GM23338 (cell line): Measurements from ENCODE around the gene OSBPL5. TPM values are rescaled to one million over a fixed set of nuclear protein-coding genes. Genes with fewer than 3 reads are reported as not detected.

Experiments
- ATAC-seq: fragments of 200-7000 bp; cut with Tn5 transposase; 3 replicates; pipeline ENCODE4 v1.9.1; 2020
- DNase-seq: peaks from one replicate; pipeline ENCODE4 v3.0.0-alpha.2; 2015; ENCODE audit warnings: low spot score
- H2AFZ ChIP-seq: fragments of 200-600 bp; sonication (generic); 2 replicates; pipeline ENCODE4 v1.8.0; 2016; ENCODE audit warnings: antibody characterized with exemption, mild to moderate bottlenecking, moderate library complexity
- H3F3A ChIP-seq: fragments of 200-600 bp; sonication (generic); replicated peaks from 2 replicates; pipeline ENCODE4 v1.8.0; 2017; ENCODE audit warnings: antibody characterized with exemption, mixed run types, low read depth
- H3K27ac ChIP-seq: fragments of 200-600 bp; sonication (generic); 2 replicates; pipeline ENCODE4 v1.6.1; 2016; ENCODE audit warnings: low read depth
- H3K27me3 ChIP-seq: fragments of 200-600 bp; sonication (generic); 2 replicates; pipeline ENCODE4 v1.8.0; 2016; ENCODE audit warnings: mild to moderate bottlenecking, mixed run types, moderate library complexity; ENCODE audit not compliant: insufficient read depth
- H3K36me3 ChIP-seq: fragments of 200-600 bp; sonication (generic); 2 replicates; pipeline ENCODE4 v1.8.0; 2016; ENCODE audit warnings: mild to moderate bottlenecking; ENCODE audit not compliant: insufficient read depth
- H3K4me1 ChIP-seq: fragments of 200-600 bp; sonication (generic); 2 replicates; pipeline ENCODE4 v1.8.0; 2016; ENCODE audit warnings: mild to moderate bottlenecking, moderate library complexity; ENCODE audit not compliant: insufficient read depth
- H3K4me2 ChIP-seq: fragments of 200-600 bp; sonication (generic); 2 replicates; pipeline ENCODE4 v1.7.1; 2017; ENCODE audit warnings: mixed run types
- H3K4me3 ChIP-seq: fragments of 200-600 bp; sonication (generic); 2 replicates; pipeline ENCODE4 v1.6.1; 2016; ENCODE audit warnings: mixed run types
- H3K79me2 ChIP-seq: fragments of 200-600 bp; sonication (generic); replicated peaks from 2 replicates; pipeline ENCODE4 v1.8.0; 2017; ENCODE audit warnings: mild to moderate bottlenecking; ENCODE audit not compliant: insufficient read depth
- H3K9me2 ChIP-seq: fragments of 200-600 bp; sonication (generic); 2 replicates; pipeline ENCODE4 v1.8.0; 2017; ENCODE audit not compliant: insufficient read depth
- H4K20me1 ChIP-seq: fragments of 200-600 bp; sonication (generic); replicated peaks from 2 replicates; pipeline ENCODE4 v1.8.0; 2017; ENCODE audit warnings: mild to moderate bottlenecking; ENCODE audit not compliant: insufficient read depth
- H3K27ac Mint-ChIP-seq: 2 replicates; pipeline ENCODE4 v1.8.0; 2020; ENCODE audit warnings: inconsistent platforms, mild to moderate bottlenecking, moderate library complexity, mixed read lengths
- H3K27me3 Mint-ChIP-seq: 3 replicates; pipeline ENCODE4 v1.8.0; 2022; ENCODE audit warnings: low read depth, mild to moderate bottlenecking, moderate library complexity, mixed read lengths, inconsistent platforms; ENCODE audit not compliant: insufficient read depth, poor library complexity
- H3K36me3 Mint-ChIP-seq: 3 replicates; pipeline ENCODE4 v1.8.0; 2021; ENCODE audit warnings: low read depth, mild to moderate bottlenecking, inconsistent platforms, moderate library complexity, mixed read lengths
- H3K4me1 Mint-ChIP-seq: 3 replicates; pipeline ENCODE4 v1.8.0; 2020; ENCODE audit warnings: mild to moderate bottlenecking, inconsistent platforms, mixed read lengths
- H3K4me3 Mint-ChIP-seq: 3 replicates; pipeline ENCODE4 v1.8.0; 2021; ENCODE audit warnings: moderate library complexity, mild to moderate bottlenecking, inconsistent platforms, mixed read lengths
- H3K9me3 Mint-ChIP-seq: 3 replicates; pipeline ENCODE4 v1.8.0; 2020; ENCODE audit warnings: moderate library complexity, mild to moderate bottlenecking, inconsistent platforms, mixed read lengths
- CREB1 ChIP-seq: fragments of 250-450 bp; sonication (Bioruptor Pico); IDR thresholded peaks from 2 replicates; pipeline ENCODE4 v1.5.0; 2020; ENCODE audit warnings: low read depth, mild to moderate bottlenecking, moderate library complexity
- EZH2 ChIP-seq: fragments of 200-600 bp; sonication (generic); IDR thresholded peaks from one replicate; pipeline ENCODE4 v1.8.0; 2017; ENCODE audit warnings: antibody characterized with exemption, mild to moderate bottlenecking, low read depth; ENCODE audit not compliant: unreplicated experiment
- EZH2phosphoT487 ChIP-seq: fragments of 200-600 bp; sonication (generic); IDR thresholded peaks from one replicate; pipeline ENCODE4 v1.8.1; 2018; ENCODE audit warnings: antibody characterized with exemption; ENCODE audit not compliant: unreplicated experiment
- JUNB ChIP-seq: IDR thresholded peaks from one replicate; pipeline ENCODE4 v1.6.1; 2016; ENCODE audit warnings: antibody characterized with exemption; ENCODE audit not compliant: unreplicated experiment
- NANOG ChIP-seq: IDR thresholded peaks from 2 replicates; pipeline ENCODE4 v1.6.1; 2016; ENCODE audit warnings: antibody characterized with exemption, borderline replicate concordance
- POLR2AphosphoS5 ChIP-seq: IDR thresholded peaks from 2 replicates; pipeline ENCODE4 v1.6.1; 2016; ENCODE audit warnings: antibody characterized with exemption, low read depth
- STAT1 ChIP-seq: IDR thresholded peaks from one replicate; pipeline ENCODE4 v1.6.1; 2016; ENCODE audit warnings: antibody characterized with exemption; ENCODE audit not compliant: unreplicated experiment
- ZNF114 ChIP-seq: fragments of 250-450 bp; sonication (Bioruptor Pico); IDR thresholded peaks from 2 replicates; pipeline ENCODE4 v1.5.0; 2020; ENCODE audit warnings: mild to moderate bottlenecking, moderate library complexity
- ZNF331 ChIP-seq: fragments of 250-450 bp; sonication (Bioruptor Pico); IDR thresholded peaks from 2 replicates; pipeline ENCODE4 v1.5.0; 2020; ENCODE audit warnings: low read depth, mild to moderate bottlenecking, moderate library complexity
- polyA plus RNA-seq: library from polyadenylated mRNA; unstranded; fragments of >200 nt; fragmentation: Nextera tagmentation; extraction: Ambion mirVana; gene quantifications from 2 replicates; pipeline ENCODE4 v1.2.1, GENCODE V29; 2016
- total RNA-seq: library from RNA; depleted of rRNA; stranded (reverse); fragments of >200 nt; shearing (Covaris generic); gene quantifications from 2 replicates; pipeline ENCODE4 v1.2.3, GENCODE V29; 2014
- TF ChIP-seq, protein P1 (sequence below), 2 experiments: fragments of 200-600 bp in 1 of 2; sonication (generic) in 1 of 2; conservative IDR thresholded peaks; 2 replicates each; pipeline versions ENCODE4 v1.5.1 to v1.6.1; 2016 to 2017; ENCODE audit warnings: antibody characterized with exemption in 2 of 2, low read depth in 2 of 2, mild to moderate bottlenecking in 2 of 2, moderate library complexity in 1 of 2
- TF ChIP-seq, protein P2 (sequence below): IDR thresholded peaks from one replicate; pipeline ENCODE4 v1.6.1; 2018; ENCODE audit warnings: antibody characterized with exemption; ENCODE audit not compliant: unreplicated experiment
- TF ChIP-seq, protein P3 (sequence below): fragments of 250-450 bp; sonication (Bioruptor Pico); IDR thresholded peaks from 2 replicates; pipeline ENCODE4 v1.5.0; 2020; ENCODE audit warnings: mild to moderate bottlenecking, moderate library complexity
- TF ChIP-seq, protein P4 (sequence below): IDR thresholded peaks from 2 replicates; pipeline ENCODE4 v1.6.1; 2016; ENCODE audit warnings: antibody characterized with exemption

The OSBPL5 gene
- total and polyA plus RNA-seq, 2 experiments from 2014 or later = 2.7 to 12.0 TPM

DNA sequence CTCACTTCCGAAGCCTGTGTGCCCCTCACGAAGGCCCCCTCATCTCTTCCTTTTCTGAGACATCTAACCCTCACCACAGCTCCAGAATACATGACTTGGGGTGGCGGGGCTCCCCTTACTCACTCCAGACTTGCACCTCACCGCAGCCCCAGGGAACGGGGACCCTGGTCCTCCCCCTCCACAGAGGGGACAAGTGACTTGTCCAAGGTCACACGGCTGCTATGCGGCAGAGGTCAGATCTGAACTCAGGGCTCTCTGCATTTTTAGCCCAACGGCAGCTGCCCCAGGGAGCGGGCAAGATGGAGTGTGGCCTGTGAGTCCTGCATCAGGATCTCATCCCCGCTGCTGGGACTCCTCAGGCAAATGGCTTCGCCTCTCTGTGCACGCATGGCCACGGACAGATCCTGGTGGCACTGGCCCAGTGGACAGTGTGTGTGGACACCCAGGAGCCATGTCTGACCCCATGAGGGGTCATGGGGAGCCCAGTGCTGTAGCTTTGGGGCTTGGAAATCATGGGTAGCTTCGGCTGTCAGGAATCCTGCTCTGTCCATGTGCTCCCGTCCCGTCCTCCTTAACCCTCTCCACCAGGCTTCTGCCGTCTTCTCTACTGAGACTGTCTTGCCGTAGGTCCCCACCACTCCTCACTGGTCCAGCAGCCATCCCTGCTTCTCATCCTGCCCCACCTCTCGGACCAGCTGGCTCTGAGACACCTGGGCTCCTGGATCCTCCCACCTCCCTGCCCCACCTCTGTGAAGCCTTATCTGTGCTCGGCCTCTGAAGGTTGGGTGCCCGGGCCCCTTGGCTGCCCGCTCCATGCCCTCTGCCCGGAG is 59.9 kb downstream of the OSBPL5 start:
- H3K9me3 Mint-ChIP-seq = peaks cover under 1% of the 10 kb centered on the region; the same call in 1 of the 3 replicates
- ATAC-seq = no peak

More for the DNA sequence above, 59.9 kb downstream of the OSBPL5 start:
- Mint-ChIP-seq H3K27me3 (peaks cover 6% of the 10 kb centered on the region), H3K4me1 (peaks cover 14% of the 10 kb centered on the region), H3K36me3 (peaks cover 2% of the 10 kb centered on the region; the same call in 2 of the 3 replicates), H3K4me3 (no peak overlapping the region), H3K27ac (no peak overlapping the region)
- Histone ChIP-seq H2AFZ (no peak overlapping the region), H3K27me3 (no peaks in the 10 kb centered on the region), H3K27ac (no peak overlapping the region), H3K4me1 (no peaks in the 10 kb centered on the region), H3K79me2 (no peaks in the 10 kb centered on the region), H3F3A (no peaks in the 10 kb centered on the region), H3K4me3 (no peak overlapping the region), H3K4me2 (no peak overlapping the region), H4K20me1 (no peaks in the 10 kb centered on the region), H3K36me3 (no peaks in the 10 kb centered on the region), H3K9me2 (no peaks in the 10 kb centered on the region)
- TF ChIP-seq CREB1 (CRISPR knock-in tag) = no peak
- TF ChIP-seq JUNB = no peak
- TF ChIP-seq, protein P1, sequence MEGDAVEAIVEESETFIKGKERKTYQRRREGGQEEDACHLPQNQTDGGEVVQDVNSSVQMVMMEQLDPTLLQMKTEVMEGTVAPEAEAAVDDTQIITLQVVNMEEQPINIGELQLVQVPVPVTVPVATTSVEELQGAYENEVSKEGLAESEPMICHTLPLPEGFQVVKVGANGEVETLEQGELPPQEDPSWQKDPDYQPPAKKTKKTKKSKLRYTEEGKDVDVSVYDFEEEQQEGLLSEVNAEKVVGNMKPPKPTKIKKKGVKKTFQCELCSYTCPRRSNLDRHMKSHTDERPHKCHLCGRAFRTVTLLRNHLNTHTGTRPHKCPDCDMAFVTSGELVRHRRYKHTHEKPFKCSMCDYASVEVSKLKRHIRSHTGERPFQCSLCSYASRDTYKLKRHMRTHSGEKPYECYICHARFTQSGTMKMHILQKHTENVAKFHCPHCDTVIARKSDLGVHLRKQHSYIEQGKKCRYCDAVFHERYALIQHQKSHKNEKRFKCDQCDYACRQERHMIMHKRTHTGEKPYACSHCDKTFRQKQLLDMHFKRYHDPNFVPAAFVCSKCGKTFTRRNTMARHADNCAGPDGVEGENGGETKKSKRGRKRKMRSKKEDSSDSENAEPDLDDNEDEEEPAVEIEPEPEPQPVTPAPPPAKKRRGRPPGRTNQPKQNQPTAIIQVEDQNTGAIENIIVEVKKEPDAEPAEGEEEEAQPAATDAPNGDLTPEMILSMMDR (conservative IDR thresholded peaks at IDR 0.05; ENCODE audit: low read depth in 2 of 2) = no peak
- TF ChIP-seq NANOG = no peak
- no peak for TF ChIP-seq EZH2
- TF ChIP-seq, protein P2, sequence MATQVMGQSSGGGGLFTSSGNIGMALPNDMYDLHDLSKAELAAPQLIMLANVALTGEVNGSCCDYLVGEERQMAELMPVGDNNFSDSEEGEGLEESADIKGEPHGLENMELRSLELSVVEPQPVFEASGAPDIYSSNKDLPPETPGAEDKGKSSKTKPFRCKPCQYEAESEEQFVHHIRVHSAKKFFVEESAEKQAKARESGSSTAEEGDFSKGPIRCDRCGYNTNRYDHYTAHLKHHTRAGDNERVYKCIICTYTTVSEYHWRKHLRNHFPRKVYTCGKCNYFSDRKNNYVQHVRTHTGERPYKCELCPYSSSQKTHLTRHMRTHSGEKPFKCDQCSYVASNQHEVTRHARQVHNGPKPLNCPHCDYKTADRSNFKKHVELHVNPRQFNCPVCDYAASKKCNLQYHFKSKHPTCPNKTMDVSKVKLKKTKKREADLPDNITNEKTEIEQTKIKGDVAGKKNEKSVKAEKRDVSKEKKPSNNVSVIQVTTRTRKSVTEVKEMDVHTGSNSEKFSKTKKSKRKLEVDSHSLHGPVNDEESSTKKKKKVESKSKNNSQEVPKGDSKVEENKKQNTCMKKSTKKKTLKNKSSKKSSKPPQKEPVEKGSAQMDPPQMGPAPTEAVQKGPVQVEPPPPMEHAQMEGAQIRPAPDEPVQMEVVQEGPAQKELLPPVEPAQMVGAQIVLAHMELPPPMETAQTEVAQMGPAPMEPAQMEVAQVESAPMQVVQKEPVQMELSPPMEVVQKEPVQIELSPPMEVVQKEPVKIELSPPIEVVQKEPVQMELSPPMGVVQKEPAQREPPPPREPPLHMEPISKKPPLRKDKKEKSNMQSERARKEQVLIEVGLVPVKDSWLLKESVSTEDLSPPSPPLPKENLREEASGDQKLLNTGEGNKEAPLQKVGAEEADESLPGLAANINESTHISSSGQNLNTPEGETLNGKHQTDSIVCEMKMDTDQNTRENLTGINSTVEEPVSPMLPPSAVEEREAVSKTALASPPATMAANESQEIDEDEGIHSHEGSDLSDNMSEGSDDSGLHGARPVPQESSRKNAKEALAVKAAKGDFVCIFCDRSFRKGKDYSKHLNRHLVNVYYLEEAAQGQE = no peak
- no peak for TF ChIP-seq ZNF331 (CRISPR knock-in tag)
- TF ChIP-seq EZH2phosphoT487 = no peak
- TF ChIP-seq, protein P3, sequence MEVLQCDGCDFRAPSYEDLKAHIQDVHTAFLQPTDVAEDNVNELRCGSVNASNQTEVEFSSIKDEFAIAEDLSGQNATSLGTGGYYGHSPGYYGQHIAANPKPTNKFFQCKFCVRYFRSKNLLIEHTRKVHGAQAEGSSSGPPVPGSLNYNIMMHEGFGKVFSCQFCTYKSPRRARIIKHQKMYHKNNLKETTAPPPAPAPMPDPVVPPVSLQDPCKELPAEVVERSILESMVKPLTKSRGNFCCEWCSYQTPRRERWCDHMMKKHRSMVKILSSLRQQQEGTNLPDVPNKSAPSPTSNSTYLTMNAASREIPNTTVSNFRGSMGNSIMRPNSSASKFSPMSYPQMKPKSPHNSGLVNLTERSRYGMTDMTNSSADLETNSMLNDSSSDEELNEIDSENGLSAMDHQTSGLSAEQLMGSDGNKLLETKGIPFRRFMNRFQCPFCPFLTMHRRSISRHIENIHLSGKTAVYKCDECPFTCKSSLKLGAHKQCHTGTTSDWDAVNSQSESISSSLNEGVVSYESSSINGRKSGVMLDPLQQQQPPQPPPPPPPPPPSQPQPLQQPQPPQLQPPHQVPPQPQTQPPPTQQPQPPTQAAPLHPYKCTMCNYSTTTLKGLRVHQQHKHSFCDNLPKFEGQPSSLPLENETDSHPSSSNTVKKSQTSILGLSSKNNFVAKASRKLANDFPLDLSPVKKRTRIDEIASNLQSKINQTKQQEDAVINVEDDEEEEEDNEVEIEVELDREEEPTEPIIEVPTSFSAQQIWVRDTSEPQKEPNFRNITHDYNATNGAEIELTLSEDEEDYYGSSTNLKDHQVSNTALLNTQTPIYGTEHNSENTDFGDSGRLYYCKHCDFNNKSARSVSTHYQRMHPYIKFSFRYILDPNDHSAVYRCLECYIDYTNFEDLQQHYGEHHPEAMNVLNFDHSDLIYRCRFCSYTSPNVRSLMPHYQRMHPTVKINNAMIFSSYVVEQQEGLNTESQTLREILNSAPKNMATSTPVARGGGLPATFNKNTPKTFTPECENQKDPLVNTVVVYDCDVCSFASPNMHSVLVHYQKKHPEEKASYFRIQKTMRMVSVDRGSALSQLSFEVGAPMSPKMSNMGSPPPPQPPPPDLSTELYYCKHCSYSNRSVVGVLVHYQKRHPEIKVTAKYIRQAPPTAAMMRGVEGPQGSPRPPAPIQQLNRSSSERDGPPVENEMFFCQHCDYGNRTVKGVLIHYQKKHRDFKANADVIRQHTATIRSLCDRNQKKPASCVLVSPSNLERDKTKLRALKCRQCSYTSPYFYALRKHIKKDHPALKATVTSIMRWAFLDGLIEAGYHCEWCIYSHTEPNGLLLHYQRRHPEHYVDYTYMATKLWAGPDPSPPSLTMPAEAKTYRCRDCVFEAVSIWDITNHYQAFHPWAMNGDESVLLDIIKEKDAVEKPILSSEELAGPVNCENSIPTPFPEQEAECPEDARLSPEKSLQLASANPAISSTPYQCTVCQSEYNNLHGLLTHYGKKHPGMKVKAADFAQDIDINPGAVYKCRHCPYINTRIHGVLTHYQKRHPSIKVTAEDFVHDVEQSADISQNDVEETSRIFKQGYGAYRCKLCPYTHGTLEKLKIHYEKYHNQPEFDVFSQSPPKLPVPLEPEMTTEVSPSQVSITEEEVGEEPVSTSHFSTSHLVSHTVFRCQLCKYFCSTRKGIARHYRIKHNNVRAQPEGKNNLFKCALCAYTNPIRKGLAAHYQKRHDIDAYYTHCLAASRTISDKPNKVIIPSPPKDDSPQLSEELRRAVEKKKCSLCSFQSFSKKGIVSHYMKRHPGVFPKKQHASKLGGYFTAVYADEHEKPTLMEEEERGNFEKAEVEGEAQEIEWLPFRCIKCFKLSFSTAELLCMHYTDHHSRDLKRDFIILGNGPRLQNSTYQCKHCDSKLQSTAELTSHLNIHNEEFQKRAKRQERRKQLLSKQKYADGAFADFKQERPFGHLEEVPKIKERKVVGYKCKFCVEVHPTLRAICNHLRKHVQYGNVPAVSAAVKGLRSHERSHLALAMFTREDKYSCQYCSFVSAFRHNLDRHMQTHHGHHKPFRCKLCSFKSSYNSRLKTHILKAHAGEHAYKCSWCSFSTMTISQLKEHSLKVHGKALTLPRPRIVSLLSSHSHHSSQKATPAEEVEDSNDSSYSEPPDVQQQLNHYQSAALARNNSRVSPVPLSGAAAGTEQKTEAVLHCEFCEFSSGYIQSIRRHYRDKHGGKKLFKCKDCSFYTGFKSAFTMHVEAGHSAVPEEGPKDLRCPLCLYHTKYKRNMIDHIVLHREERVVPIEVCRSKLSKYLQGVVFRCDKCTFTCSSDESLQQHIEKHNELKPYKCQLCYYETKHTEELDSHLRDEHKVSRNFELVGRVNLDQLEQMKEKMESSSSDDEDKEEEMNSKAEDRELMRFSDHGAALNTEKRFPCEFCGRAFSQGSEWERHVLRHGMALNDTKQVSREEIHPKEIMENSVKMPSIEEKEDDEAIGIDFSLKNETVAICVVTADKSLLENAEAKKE (CRISPR knock-in tag) = no peak
- no peak for TF ChIP-seq POLR2AphosphoS5
- TF ChIP-seq, protein P4, sequence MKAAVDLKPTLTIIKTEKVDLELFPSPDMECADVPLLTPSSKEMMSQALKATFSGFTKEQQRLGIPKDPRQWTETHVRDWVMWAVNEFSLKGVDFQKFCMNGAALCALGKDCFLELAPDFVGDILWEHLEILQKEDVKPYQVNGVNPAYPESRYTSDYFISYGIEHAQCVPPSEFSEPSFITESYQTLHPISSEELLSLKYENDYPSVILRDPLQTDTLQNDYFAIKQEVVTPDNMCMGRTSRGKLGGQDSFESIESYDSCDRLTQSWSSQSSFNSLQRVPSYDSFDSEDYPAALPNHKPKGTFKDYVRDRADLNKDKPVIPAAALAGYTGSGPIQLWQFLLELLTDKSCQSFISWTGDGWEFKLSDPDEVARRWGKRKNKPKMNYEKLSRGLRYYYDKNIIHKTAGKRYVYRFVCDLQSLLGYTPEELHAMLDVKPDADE = no peak
- no peak for TF ChIP-seq ZNF114 (CRISPR knock-in tag)
- no peak for TF ChIP-seq STAT1
- no peak for DNase-seq
